Measurements from ENCODE around the gene TM4SF4.

The TM4SF4 gene

DNA sequence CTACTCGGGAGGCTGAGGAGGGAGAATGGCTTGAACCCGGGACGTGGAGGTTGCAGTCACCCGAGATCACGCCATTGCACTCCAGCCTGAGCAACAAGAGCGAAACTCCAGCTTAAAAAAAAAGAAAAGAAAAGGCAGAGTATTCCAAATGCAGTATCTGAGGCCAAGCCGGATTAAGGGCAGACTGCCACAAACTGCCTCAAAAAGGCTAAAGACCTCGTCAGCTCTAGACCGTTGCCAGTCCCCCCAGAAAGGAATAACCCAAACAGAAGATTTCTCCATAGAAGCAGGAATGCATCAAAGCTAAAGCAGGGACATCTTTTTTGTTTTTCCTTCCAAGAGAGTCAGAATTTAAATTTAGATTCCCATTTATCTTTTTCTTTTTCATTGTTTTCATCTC is 72.9 kb downstream of the TM4SF4 start:
- DNase-seq (ENCODE audit: insufficient read length, low spot score) (no peak), FAIRE-seq (no peak)
- no peak for TF ChIP-seq CTCF (IDR thresholded peaks at IDR 0.05; ENCODE audit: insufficient read depth, missing control alignments)

GRCh38 chr3:149547954-149548668 is 73.6 kb downstream of the TM4SF4 start:
- DNase-seq (ENCODE audit: insufficient read length, low spot score) (no peak), FAIRE-seq (no peak)
- TF ChIP-seq CTCF (IDR thresholded peaks at IDR 0.05; ENCODE audit: insufficient read depth, missing control alignments), result no peak

- no peak for TF ChIP-seq CTCF (IDR thresholded peaks at IDR 0.05; ENCODE audit: insufficient read depth, missing control alignments)
- DNase-seq (ENCODE audit: insufficient read length, low spot score), result no peak
- FAIRE-seq, result no peak
These were observed 74.2 kb downstream of the TM4SF4 start for GRCh38 chr3:149548669-149549065.

DNA sequence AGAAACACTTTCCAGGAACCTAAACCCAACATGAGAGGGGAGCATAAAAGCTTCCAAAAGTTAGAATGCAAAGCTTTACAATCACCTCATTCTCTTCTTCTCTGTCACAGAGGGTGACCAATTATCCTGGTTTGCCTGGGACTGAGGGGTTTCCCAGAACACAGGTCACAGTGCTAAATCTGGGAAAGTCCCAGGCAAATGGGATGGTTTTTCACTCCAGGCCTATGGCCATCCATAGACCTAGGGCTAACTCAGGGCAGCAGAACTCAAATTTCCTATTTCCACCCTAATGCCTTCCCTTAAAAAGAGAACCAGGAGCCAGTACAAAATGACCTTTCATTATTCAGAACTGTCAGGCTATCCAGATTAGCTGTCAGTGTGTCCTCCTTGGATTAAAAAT is 77.0 kb downstream of the TM4SF4 start:
- no peak for FAIRE-seq
- no peak for TF ChIP-seq CTCF (IDR thresholded peaks at IDR 0.05; ENCODE audit: insufficient read depth, missing control alignments)

GRCh38 chr3:149552700-149553099 is 78.2 kb downstream of the TM4SF4 start:
- TF ChIP-seq CTCF (IDR thresholded peaks at IDR 0.05; ENCODE audit: insufficient read depth, missing control alignments), result no peak
- FAIRE-seq, result no peak
- no peak for DNase-seq (ENCODE audit: insufficient read length, low spot score)

More for the DNA sequence above, 77.0 kb downstream of the TM4SF4 start:
- DNase-seq (ENCODE audit: insufficient read length, low spot score), result no peak

All from D721Med (cell line).